ENCODE results near the gene TMEM38B.

DNA sequence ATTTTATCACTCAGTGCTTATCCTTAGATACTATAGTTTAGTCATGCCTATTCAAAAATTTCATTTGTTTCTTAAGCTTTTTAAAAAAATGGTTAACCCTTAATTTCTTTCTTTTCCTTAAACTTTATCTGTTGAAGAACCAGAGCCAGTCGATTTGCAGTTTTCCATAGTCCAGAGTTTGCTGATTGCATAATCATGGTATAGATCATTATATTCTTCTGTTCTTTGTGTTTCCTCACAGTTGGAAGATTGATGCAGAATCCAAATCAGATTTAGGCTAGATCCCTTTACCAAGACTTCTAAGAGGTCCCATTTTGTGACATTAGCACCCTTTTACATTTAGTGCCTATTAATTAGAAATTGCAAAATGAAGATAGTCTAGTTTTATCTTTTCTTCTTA, 18.0 kb downstream of the TMEM38B start:
- TF ChIP-seq POLR2AphosphoS5 (IDR thresholded peaks at IDR 0.05; ENCODE audit: borderline replicate concordance, low read depth, low read length), result no peak
- TF ChIP-seq EZH2 (IDR thresholded peaks at IDR 0.05), result no peak
